HCT116 (cell line): ENCODE measurements around the gene DRAP1. TPM values are rescaled to one million over a fixed set of nuclear protein-coding genes. Genes with fewer than 3 reads are reported as not detected.

Source experiments
- ATAC-seq: fragments of 200-7000 bp; cut with Tn5 transposase; 2 replicates; pipeline ENCODE4 v1.9.1; 2020; ENCODE audit warnings: mild to moderate bottlenecking, moderate library complexity
- BruUV-seq: library from RNA; stranded (reverse); fragments of 400-500 nt; replicated peaks from 2 replicates; lab custom pipeline; 2021; lab: Mats Ljungman, UMichigan
- CTCF ChIA-PET: fragments of 300-600 bp; sonication (Branson Sonifier 250); formaldehyde crosslinking; loops from one replicate; lab custom pipeline; 2021; ENCODE audit warnings: antibody characterized with exemption; lab: Charles Lee
- POLR2A ChIA-PET: fragments of 300-600, 350-600 bp; sonication (Branson Sonifier 250); formaldehyde crosslinking; loops from one replicate; lab custom pipeline; 2021; ENCODE audit warnings: antibody characterized with exemption; lab: Charles Lee
- RAD21 ChIA-PET, 2 experiments: fragments of 300-600 bp; sonication (Branson Sonifier 250); formaldehyde crosslinking; loops; one replicate each; lab custom pipeline; 2023; ENCODE audit warnings: low total read pairs in 2 of 2; ENCODE audit not compliant: uncharacterized antibody in 2 of 2, unreplicated experiment in 2 of 2, low non-redundant PET in 1 of 2; lab: Charles Lee
- DNase-seq: peaks from one replicate; pipeline ENCODE4 v3.0.0-alpha.2; 2010; ENCODE audit warnings: low read depth, low spot score
- H2AFZ ChIP-seq: fragments of 200-600 bp; shearing (Covaris generic), sonication (generic); 2 replicates; pipeline ENCODE4 v1.6.1; 2017; ENCODE audit warnings: low read depth, mixed run types, mixed read lengths, antibody characterized with exemption, low read length; ENCODE audit not compliant: poor library complexity, severe bottlenecking
- H3K27ac ChIP-seq: 2 replicates; pipeline ENCODE4 v1.5.1; 2012; ENCODE audit warnings: low read depth, low read length
- H3K27me3 ChIP-seq: fragments of 200-600 bp; sonication (generic); 2 replicates; pipeline ENCODE4 v1.6.1; 2016; ENCODE audit warnings: mixed run types, low read length, mixed read lengths; ENCODE audit not compliant: insufficient read depth
- H3K36me3 ChIP-seq, 2 experiments: fragments of 200-500 bp in 1 of 2; fragments of 200-600 bp in 1 of 2; sonication (Bioruptor generic) in 1 of 2; sonication (generic) in 1 of 2; 2 replicates each; pipeline versions ENCODE4 v1.5.1 to v1.6.1; 2014 to 2016; ENCODE audit warnings: low read length in 2 of 2, inconsistent platforms in 1 of 2, mixed read lengths in 1 of 2, mixed run types in 1 of 2; ENCODE audit not compliant: insufficient read depth in 2 of 2, control insufficient read depth in 1 of 2
- H3K4me1 ChIP-seq, 2 experiments: fragments of 200-600 bp in 1 of 2; sonication (generic) in 1 of 2; 2 replicates each; pipeline versions ENCODE4 v1.5.1 to v1.6.1; 2012 to 2017; ENCODE audit warnings: low read length in 2 of 2, inconsistent platforms in 1 of 2, mild to moderate bottlenecking in 1 of 2, mixed read lengths in 1 of 2, mixed run types in 1 of 2, moderate library complexity in 1 of 2; ENCODE audit not compliant: insufficient read depth in 2 of 2, control insufficient read depth in 1 of 2
- H3K4me2 ChIP-seq: fragments of 200-600 bp; sonication (generic); 2 replicates; pipeline ENCODE4 v1.6.1; 2017; ENCODE audit warnings: mixed run types, low read length, mixed read lengths
- H3K4me3 ChIP-seq, 2 experiments: fragments of 200-600 bp in 1 of 2; sonication (generic) in 1 of 2; replicated peaks in 1 of 2; 2 replicates each; pipeline ENCODE4 v1.5.1; 2011 to 2016; ENCODE audit warnings: low read length in 2 of 2, control low read depth in 1 of 2, low read depth in 1 of 2, mild to moderate bottlenecking in 1 of 2, mixed read lengths in 1 of 2, mixed run types in 1 of 2
- H3K79me2 ChIP-seq: fragments of 200-600 bp; sonication (generic); 2 replicates; pipeline ENCODE4 v1.6.1; 2017; ENCODE audit warnings: mild to moderate bottlenecking, mixed run types, low read length, moderate library complexity, mixed read lengths; ENCODE audit not compliant: insufficient read depth
- H3K9ac ChIP-seq: fragments of 200-600 bp; sonication (generic); 2 replicates; pipeline ENCODE4 v1.6.1; 2016; ENCODE audit warnings: low read length, mixed read lengths
- H3K9me2 ChIP-seq: fragments of 200-600 bp; sonication (generic), shearing (Covaris generic); 2 replicates; pipeline ENCODE4 v1.6.1; 2017; ENCODE audit warnings: mixed run types, mild to moderate bottlenecking, moderate library complexity; ENCODE audit not compliant: insufficient read depth
- H3K9me3 ChIP-seq, 2 experiments: fragments of 200-500 bp in 1 of 2; fragments of 200-600 bp in 1 of 2; sonication (Bioruptor generic) in 1 of 2; sonication (generic) in 1 of 2; 2 replicates each; pipeline ENCODE4 v1.6.1; 2014 to 2017; ENCODE audit warnings: low read length in 2 of 2, mixed read lengths in 2 of 2, inconsistent platforms in 1 of 2, low read depth in 1 of 2, mild to moderate bottlenecking in 1 of 2, mixed run types in 1 of 2, moderate library complexity in 1 of 2; ENCODE audit not compliant: control insufficient read depth in 1 of 2, insufficient read depth in 1 of 2
- H4K20me1 ChIP-seq: fragments of 200-600 bp; sonication (generic), shearing (Covaris generic); 2 replicates; pipeline ENCODE4 v1.6.1; 2017; ENCODE audit warnings: mixed run types, mild to moderate bottlenecking, moderate library complexity; ENCODE audit not compliant: insufficient read depth
- FOSL1 ChIP-seq: IDR thresholded peaks from 2 replicates; pipeline ENCODE4 v1.6.1; 2012; ENCODE audit warnings: low read depth
- POLR2AphosphoS5 ChIP-seq: IDR thresholded peaks from 2 replicates; pipeline ENCODE4 v1.6.1; 2011; ENCODE audit warnings: mild to moderate bottlenecking, low read depth, low read length, moderate library complexity
- ZFX ChIP-seq: fragments of 450-650 bp; IDR thresholded peaks from 2 replicates; pipeline ENCODE4 v1.6.1; 2017
- intact Hi-C: fragments of 100-400 bp; cut with micrococcal nuclease; formaldehyde crosslinking; loops from 2 replicates; pipeline ENCODE4 v1.10.0; 2022
- total RNA-seq: library from RNA; stranded (reverse); gene quantifications from one replicate; pipeline ENCODE4 v1.2.1, GENCODE V29; 2021; ENCODE audit not compliant: unreplicated experiment

DRAP1 gene
- total RNA-seq, 1 experiment from 2014 or later, result 158 TPM

DNA sequence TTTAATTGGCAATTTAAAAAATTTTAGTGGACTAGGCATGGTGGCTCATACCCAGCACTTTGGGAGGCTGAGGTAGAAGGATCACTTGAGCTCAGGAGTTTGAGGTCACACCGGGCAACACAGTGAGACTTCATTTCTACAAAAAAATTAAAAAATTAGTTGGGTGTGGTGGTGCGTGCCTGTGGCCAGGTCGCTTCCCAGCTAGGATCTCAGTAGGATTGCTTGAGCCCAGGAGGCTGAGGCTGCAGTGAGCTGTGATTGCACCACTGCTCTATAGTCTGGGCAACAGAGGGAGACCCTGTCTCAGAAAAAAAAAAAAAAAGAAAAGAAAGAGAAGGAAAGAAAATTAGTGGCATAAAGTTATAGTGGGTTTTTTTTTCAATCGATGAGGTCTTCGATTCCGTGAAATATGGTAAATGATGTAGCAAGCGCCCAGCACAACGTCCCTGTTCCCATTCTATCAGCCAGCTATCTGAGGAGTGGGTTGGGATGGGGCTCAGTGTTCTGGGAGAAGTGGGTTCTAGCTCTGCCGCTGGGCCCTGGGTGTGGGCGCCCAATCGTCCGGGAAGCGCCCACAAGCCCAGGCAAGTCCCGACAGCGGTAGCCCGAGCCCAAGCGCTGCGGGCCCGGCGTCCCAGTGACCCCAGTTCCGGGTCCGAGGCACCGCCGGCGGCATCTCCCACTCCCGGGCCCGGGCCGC lies 20.4 kb upstream of the DRAP1 start:
- TSS peak; percentile 37 for BruUV-seq

DNA sequence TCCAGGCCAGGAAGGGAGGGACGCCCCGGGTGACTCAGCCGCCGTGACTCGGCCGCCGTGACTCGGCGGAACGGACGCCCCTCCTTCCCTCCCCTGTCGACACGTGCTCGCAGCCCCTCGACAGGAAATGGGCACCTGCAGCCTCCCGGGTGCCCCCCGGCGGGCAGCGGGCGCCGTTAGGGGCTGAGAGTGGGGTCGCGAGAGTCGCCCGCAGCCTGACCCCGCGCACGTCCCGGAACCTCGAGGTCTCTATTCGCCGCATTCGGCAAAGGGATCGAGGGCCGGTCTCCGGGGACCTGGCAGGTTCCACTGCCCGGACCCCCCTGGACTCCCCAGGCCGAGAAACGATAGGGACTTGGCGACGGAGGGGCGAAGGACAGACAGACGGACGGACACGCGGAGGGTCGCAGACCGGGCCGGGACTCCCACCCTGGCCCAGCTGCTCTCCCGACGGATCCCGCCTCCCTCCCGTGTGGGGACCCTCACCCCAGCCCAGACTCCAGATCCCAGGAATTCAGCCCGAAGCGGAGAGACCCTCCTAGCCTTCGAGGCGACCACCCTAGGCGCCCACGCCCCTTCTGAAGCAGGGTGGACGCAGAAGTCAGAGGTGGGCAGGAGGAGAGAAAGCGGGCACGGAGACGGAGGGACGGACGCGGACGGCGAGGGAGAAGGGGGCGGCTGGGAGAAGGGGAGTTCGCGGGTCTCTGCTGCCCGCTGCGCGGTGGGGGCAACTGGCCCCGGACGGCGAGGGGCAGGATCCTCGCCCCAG lies 19.7 kb upstream of the DRAP1 start:
- no peaks in the 10 kb centered on the region for H3K27me3 ChIP-seq
- peak overlapping the region; percentile 99 for H3K27ac ChIP-seq
- intact Hi-C loops, result loop anchor here (1.0 kb wide), 1 partner anchor 17 kb away; no protein-coding TSS in a partner anchor
- H4K20me1 ChIP-seq, result peaks cover 25% of the 10 kb centered on the region; the same call in 1 of the 2 replicates
- no peaks in the 10 kb centered on the region for H3K9me3 ChIP-seq
- H3K79me2 ChIP-seq, result peaks cover 64% of the 10 kb centered on the region
- POLR2A ChIA-PET, result interaction anchor here (1.3 to 10.9 kb wide), 5 partner anchors 9 to 18 kb away, joined by 5 to 124 read pairs (median 30); partner anchors contain the start of genes CCDC85B and FIBP
- BruUV-seq, result no TSS peak
- H3K4me1 ChIP-seq, result peaks cover 51 to 80% of the 10 kb centered on the region in 2 experiments
- peak; percentile 4 for ATAC-seq
- CTCF ChIA-PET, result interaction anchor here (1.2 to 1.6 kb wide), 2 partner anchors 8 to 40 kb away, joined by 4 to 5 read pairs; no protein-coding TSS in a partner anchor
- peak overlapping the region; percentile 90 to 98 for H3K4me3 ChIP-seq
- H3K4me2 ChIP-seq, result peak overlapping the region; percentile 71
- no peak overlapping the region for H2AFZ ChIP-seq
- RAD21 ChIA-PET, result no interaction called here
- H3K9ac ChIP-seq, result peak overlapping the region; percentile 99
- peaks cover 7 to 40% of the 10 kb centered on the region in 2 experiments; a peak in 3 of 4 replicates for H3K36me3 ChIP-seq
- TF ChIP-seq ZFX (peak; percentile 7; the same call in 1 of the 2 replicates), POLR2AphosphoS5 (no peak)
- DNase-seq, result no peak
- H3K9me2 ChIP-seq, result no peaks in the 10 kb centered on the region

More for the DNA sequence above, 20.4 kb upstream of the DRAP1 start:
- no peak for ATAC-seq
- peaks cover 31% of the 10 kb centered on the region; the same call in 1 of the 2 replicates for H4K20me1 ChIP-seq
- intact Hi-C loops, result no loop called here
- DNase-seq, result no peak
- H3K4me1 ChIP-seq, result peaks cover 44 to 80% of the 10 kb centered on the region in 2 experiments
- H3K36me3 ChIP-seq, result peaks cover 10 to 46% of the 10 kb centered on the region in 2 experiments; a peak in 3 of 4 replicates
- peak overlapping the region; percentile 99 for H3K9ac ChIP-seq
- H3K27ac ChIP-seq, result peak overlapping the region; percentile 99
- RAD21 ChIA-PET, result interaction anchor here in 1 of 2 experiments (0.7 kb wide), 1 partner anchor 48 kb away, joined by 5 read pairs; no protein-coding TSS in a partner anchor
- H3K27me3 ChIP-seq, result no peaks in the 10 kb centered on the region
- no peaks in the 10 kb centered on the region for H3K9me2 ChIP-seq
- H3K4me2 ChIP-seq, result peak overlapping the region; percentile 71
- CTCF ChIA-PET, result interaction anchor here (1.6 kb wide), 1 partner anchor 39 kb away, joined by 4 read pairs; no protein-coding TSS in a partner anchor
- no peaks in the 10 kb centered on the region for H3K9me3 ChIP-seq
- peaks cover 72% of the 10 kb centered on the region for H3K79me2 ChIP-seq
- peak; percentile 50; the same call in 1 of the 2 replicates for TF ChIP-seq ZFX
- no peak for TF ChIP-seq FOSL1
- TF ChIP-seq, all 23 proteins: peak for 1
- Histone ChIP-seq H3K4me3 (peak overlapping the region; percentile 90 to 98), H2AFZ (no peak overlapping the region)
- POLR2A ChIA-PET, result interaction anchor here (0.6 to 10.9 kb wide), 7 partner anchors 8 to 324 kb away, joined by 3 to 124 read pairs (median 5); partner anchors contain the start of genes CCDC85B and FIBP
